Activated CD8-positive, alpha-beta T cell treated with anti-CD3 and anti-CD28 coated beads, Interleukin-2, amount 10 ng/mL, durations not matched to agents 7 days and 5 days (primary cell): Measurements from ENCODE around the gene DYSF. TPM values are rescaled to one million over a fixed set of nuclear protein-coding genes. Genes with fewer than 3 reads are reported as not detected.

Experiments used
- ATAC-seq: fragments of 150-1000 bp; cut with Tn5 transposase; one replicate; pipeline ENCODE4 v1.10.0; 2021; ENCODE audit warnings: moderate library complexity
- CTCF ChIA-PET: fragments of 350-600 bp; sonication (Branson Sonifier 250); formaldehyde crosslinking; loops from one replicate; lab custom pipeline; 2021; ENCODE audit warnings: antibody characterized with exemption; lab: Charles Lee
- POLR2A ChIA-PET: fragments of 350-600 bp; sonication (Branson Sonifier 250); formaldehyde crosslinking; loops from one replicate; lab custom pipeline; 2021; ENCODE audit warnings: antibody characterized with exemption; lab: Charles Lee
- DNase-seq: peaks from one replicate; pipeline ENCODE4 v3.0.0-alpha.2; 2020
- H3K27ac Mint-ChIP-seq: one replicate; pipeline ENCODE4 v1.8.0; 2021; ENCODE audit warnings: mild to moderate bottlenecking, mixed read lengths
- H3K27me3 Mint-ChIP-seq: one replicate; pipeline ENCODE4 v1.8.0; 2021; ENCODE audit warnings: low read depth, mixed read lengths
- H3K36me3 Mint-ChIP-seq: one replicate; pipeline ENCODE4 v1.8.0; 2021; ENCODE audit warnings: low read depth, mixed read lengths
- H3K4me1 Mint-ChIP-seq: one replicate; pipeline ENCODE4 v1.8.0; 2021; ENCODE audit warnings: low read depth, mixed read lengths
- H3K4me3 Mint-ChIP-seq: one replicate; pipeline ENCODE4 v1.8.0; 2021; ENCODE audit warnings: mild to moderate bottlenecking, mixed read lengths
- H3K9me3 Mint-ChIP-seq: one replicate; pipeline ENCODE4 v1.8.0; 2022; ENCODE audit warnings: mixed read lengths; ENCODE audit not compliant: insufficient read depth
- total RNA-seq, 2 experiments: library from RNA; stranded (reverse); gene quantifications; one replicate each; pipeline ENCODE4 v1.2.3, GENCODE V29; 2021

Gene DYSF
- total RNA-seq, 2 experiments from 2014 or later: 3.4 to 4.7 TPM

DNA sequence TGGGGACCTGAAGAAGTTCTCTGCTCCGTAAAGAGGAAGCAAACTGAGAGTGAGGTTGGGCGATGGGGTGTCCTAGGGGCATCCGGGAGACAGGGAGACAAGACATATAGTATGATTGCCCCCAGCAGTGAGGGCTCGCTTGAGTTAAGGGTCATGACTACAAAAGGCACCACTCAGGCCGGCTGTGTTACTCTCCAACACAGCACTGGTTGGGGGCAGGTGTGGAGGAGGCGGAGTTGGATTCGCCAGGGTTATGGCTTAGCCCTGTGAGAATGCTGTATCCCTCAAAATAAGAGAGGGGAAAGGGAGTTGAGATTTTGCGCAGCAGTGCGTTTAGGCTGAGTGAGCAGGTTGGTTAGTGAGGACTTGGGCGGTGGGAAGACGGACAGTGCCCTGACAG lies 12.0 kb downstream of the DYSF start:
- H3K9me3 Mint-ChIP-seq: no peaks in the 10 kb centered on the region
- ATAC-seq: no peak
- DNase-seq: no peak
- H3K4me3 Mint-ChIP-seq: no peak overlapping the region
- no peak overlapping the region for H3K27ac Mint-ChIP-seq
- H3K27me3 Mint-ChIP-seq: peaks cover 36% of the 10 kb centered on the region
- CTCF ChIA-PET: no interaction called here
- POLR2A ChIA-PET: no interaction called here
- H3K4me1 Mint-ChIP-seq: peaks cover 4% of the 10 kb centered on the region
- no peaks in the 10 kb centered on the region for H3K36me3 Mint-ChIP-seq

DNA sequence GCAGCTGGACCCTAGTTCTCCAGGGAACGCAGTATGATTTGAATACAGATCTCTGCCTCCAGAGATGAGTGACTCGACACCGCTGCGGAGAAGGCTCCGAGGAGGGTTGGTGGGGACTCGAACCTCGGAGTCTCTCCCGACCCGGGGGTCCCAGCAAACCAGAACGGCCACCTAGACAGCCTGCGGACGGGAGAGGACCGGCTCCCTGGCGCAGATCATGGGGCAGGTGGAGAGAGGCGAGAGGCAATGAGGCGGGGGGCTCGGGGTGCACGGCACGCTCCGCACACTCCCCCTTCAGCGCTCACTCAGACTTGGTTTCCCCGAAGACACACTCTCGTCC lies 12.6 kb downstream of the DYSF start:
- H3K9me3 Mint-ChIP-seq: no peaks in the 10 kb centered on the region
- ATAC-seq: no peak
- no peak for DNase-seq
- ChIA-PET POLR2A (no interaction called here), CTCF (interaction anchor here (1.1 kb wide), 1 partner anchor 45 kb away, joined by 6 read pairs; no protein-coding TSS in a partner anchor)
- peaks cover 36% of the 10 kb centered on the region for H3K27me3 Mint-ChIP-seq
- no peak overlapping the region for H3K4me3 Mint-ChIP-seq
- no peak overlapping the region for H3K27ac Mint-ChIP-seq
- peaks cover 4% of the 10 kb centered on the region for H3K4me1 Mint-ChIP-seq
- H3K36me3 Mint-ChIP-seq: no peaks in the 10 kb centered on the region

DNA sequence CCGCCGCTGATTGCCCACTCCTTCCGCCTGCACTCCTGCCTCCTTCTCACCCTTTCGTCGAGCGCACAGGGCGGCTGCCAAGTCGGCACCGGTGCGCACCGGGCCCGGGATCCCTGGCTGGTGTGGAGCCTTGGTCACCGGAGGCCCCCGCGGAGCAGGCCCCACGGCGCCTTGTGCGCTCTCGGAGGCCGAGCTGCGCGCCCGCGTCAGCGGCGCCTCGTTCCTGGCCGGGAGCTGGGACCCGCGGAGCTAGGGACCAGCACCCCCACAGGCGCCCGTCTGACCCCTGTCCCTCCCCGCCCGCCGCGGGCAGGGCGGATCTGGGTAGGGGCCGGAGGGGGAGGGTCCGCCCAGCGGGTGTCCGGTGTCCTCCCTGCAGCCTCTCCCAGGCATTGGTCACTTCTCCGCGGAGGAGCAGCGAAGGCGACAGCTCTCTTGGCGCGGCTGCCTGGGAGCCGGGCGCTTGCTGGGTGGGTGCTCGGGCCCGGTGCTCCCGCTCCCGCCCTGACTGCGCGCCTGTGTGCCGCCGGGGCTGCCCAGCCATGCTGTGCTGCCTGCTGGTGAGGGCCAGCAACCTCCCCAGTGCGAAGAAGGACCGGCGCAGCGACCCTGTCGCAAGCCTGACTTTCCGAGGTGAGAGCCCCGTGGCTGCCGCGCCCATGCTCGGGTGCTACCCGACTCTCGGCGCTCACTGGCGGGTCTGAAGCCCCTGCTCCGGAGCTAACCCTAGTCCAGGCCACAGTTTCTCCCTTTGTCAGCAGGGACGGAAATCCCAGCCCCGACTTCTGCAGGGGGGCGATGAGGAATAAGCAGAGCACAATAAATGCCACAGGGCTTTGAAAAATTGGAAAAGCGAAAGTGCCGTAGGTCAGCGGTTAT lies 13.2 kb downstream of the DYSF start:
- DNase-seq: no peak
- Mint-ChIP-seq H3K9me3 (no peaks in the 10 kb centered on the region), H3K36me3 (no peaks in the 10 kb centered on the region), H3K27ac (no peak overlapping the region), H3K27me3 (peaks cover 33% of the 10 kb centered on the region), H3K4me1 (peaks cover 4% of the 10 kb centered on the region), H3K4me3 (peak overlapping the region; percentile 78)
- CTCF ChIA-PET: interaction anchor here (1.1 to 1.8 kb wide), 5 partner anchors 10 to 167 kb away, joined by 4 to 6 read pairs (median 5); no protein-coding TSS in a partner anchor
- POLR2A ChIA-PET: no interaction called here
- ATAC-seq: peak; percentile 71

DNA sequence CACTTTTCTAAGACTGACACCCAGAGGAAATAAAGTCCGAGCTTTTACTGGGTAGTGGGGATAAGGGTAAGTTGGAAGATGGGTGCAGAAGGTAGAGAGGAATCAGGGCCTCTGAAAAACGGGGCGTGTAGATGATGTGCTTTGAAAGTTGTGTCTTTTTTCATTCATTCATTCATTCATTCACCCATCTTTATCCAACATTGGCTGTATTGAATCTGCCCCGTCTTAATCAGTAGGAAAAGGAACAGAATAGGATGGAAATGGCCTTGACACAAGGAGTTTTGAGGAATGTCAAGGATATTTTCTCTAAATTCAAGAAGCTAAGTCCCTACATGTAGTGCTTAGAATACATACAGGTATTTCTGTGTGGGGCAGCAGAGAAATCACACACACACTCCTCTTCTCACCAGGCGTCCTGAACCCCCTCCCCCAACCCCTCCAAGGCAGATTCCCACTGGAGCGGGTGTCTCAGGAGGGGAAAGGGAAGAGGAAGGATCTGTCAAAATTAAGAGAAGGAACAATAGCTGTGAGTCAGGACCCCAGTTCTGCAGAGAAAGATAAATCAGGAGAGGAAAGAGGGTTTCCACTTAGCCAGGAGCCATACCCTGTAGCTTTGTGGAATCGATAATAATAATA lies 13.9 kb downstream of the DYSF start:
- peaks cover 36% of the 10 kb centered on the region for H3K27me3 Mint-ChIP-seq
- H3K9me3 Mint-ChIP-seq: no peaks in the 10 kb centered on the region
- peak overlapping the region; percentile 78 for H3K4me3 Mint-ChIP-seq
- ChIA-PET POLR2A (no interaction called here), CTCF (interaction anchor here (0.7 to 1.8 kb wide), 6 partner anchors 9 to 168 kb away, joined by 3 to 6 read pairs (median 4); partner anchors contain the start of gene ZNF638)
- DNase-seq: no peak
- no peak overlapping the region for H3K27ac Mint-ChIP-seq
- peaks cover 4% of the 10 kb centered on the region for H3K4me1 Mint-ChIP-seq
- ATAC-seq: peak; percentile 43
- H3K36me3 Mint-ChIP-seq: no peaks in the 10 kb centered on the region

DNA sequence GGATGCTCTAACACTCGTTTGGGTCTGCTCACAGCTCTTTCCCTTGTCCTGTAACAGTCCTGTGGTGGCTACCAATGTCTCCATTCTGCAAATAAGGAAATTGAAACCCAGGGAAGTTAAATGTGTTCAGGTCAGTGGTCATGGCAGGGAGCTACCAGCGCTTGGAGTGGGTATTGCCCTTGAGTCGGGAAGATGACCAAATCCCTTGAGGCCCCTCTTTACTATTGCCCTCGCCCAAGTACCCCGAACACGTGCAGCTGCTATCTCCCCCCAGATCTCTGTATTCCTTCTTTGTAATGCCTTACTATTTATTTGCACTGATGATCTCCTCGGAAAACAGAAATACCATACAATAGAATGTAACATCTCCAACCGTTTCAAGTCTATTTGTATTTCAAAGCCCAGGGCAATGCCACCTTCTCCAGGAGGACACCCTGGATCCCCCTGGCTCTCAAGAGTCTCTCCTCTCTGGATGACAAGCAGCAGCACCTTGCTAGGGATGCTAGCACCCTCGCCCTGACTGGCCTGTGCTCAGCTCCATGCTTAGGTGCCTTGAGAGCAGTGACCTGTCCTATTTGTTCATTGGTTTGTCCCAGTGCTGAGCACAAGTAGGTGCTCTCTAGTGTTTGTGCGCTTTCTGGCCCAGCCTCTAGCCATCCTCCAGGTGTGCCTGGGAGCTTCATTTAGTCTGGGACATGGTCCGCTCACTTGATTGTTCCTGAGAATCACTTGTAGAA lies 15.1 kb downstream of the DYSF start:
- Mint-ChIP-seq H3K4me3 (no peak overlapping the region), H3K9me3 (no peaks in the 10 kb centered on the region), H3K27me3 (peaks cover 36% of the 10 kb centered on the region), H3K27ac (no peak overlapping the region), H3K36me3 (no peaks in the 10 kb centered on the region), H3K4me1 (peaks cover 4% of the 10 kb centered on the region)
- CTCF ChIA-PET: interaction anchor here (1.0 to 1.8 kb wide), 3 partner anchors 13 to 137 kb away, joined by 3 to 6 read pairs (median 4); partner anchors contain the start of gene ZNF638
- POLR2A ChIA-PET: no interaction called here
- ATAC-seq (no peak), DNase-seq (no peak)

DNA sequence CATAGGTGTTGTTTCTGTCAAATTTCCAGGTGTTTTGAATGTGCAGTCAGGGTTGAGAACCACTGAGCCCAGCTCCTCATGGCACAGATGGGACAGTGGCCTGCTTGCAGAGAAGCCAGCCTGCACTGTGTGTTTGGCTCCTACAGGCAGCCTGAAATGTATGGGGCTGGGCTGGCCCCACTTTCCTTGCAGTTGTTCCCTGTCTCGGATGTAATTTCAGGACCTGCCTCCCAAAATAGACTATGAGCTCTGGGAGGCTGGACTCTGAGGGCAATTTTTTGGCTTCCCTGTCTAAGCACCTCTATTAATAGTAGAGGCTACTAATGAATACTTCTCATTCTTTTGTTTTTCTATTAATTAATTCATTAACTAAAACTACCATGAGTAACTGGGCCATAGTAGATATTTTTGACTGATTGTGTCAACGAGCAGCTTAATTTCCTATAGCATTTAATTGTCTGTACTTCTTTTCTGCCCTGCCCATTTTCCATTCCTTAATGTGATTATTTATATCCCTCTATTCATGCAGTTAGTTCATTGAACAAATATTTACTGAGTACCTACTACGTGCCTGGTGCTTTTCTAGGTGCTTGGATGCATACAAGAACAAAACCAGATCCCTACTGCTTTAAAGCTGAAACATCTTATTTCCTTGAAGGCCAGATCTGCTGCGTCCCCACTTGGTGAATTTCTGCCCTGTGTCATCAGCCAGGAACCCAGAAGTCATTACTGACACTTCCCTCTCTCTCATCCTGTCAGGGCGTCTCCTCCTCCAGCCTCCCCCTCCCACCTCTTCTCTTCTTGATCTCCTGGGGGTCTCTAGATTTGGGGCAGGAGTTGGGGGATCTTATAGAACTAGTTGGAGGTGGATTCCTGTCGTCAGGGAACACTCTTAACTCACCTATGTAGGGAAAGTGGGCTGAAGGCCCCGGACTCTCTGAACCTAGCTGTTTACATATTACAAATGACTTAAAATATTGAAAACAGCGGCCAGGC lies 16.3 kb downstream of the DYSF start:
- no peak overlapping the region for H3K27ac Mint-ChIP-seq
- H3K36me3 Mint-ChIP-seq: no peaks in the 10 kb centered on the region
- no peak for ATAC-seq
- ChIA-PET CTCF (interaction anchor here (0.8 to 1.1 kb wide), 3 partner anchors 9 to 170 kb away, joined by 3 to 4 read pairs (median 4); no protein-coding TSS in a partner anchor), POLR2A (no interaction called here)
- peaks cover 36% of the 10 kb centered on the region for H3K27me3 Mint-ChIP-seq
- no peak overlapping the region for H3K4me3 Mint-ChIP-seq
- H3K9me3 Mint-ChIP-seq: no peaks in the 10 kb centered on the region
- DNase-seq: no peak
- H3K4me1 Mint-ChIP-seq: peaks cover 4% of the 10 kb centered on the region

DNA sequence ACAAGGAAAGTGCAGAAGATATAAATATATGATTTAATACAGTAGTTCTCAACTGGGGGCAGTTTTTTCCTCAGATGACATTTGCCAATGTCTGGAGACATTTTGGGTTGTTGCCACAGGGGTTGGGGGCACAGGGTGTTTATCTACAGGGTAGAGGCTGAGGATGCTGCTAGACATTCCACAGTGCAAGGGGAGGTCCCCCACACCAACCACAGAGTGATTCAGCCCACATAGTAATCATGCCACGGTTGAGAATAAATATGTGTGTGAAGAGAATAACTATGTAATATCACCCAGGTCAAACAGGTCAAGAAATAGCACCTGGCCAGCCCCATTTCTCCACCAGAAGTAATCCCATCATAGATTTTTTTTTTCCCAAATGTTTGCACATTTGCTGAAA lies 17.9 kb downstream of the DYSF start:
- CTCF ChIA-PET: no interaction called here
- H3K9me3 Mint-ChIP-seq: no peaks in the 10 kb centered on the region
- H3K36me3 Mint-ChIP-seq: no peaks in the 10 kb centered on the region
- no peak overlapping the region for H3K27ac Mint-ChIP-seq
- no peak overlapping the region for H3K4me3 Mint-ChIP-seq
- DNase-seq: no peak
- H3K27me3 Mint-ChIP-seq: peaks cover 36% of the 10 kb centered on the region
- no peak for ATAC-seq
- peaks cover 4% of the 10 kb centered on the region for H3K4me1 Mint-ChIP-seq
- POLR2A ChIA-PET: no interaction called here

DNA sequence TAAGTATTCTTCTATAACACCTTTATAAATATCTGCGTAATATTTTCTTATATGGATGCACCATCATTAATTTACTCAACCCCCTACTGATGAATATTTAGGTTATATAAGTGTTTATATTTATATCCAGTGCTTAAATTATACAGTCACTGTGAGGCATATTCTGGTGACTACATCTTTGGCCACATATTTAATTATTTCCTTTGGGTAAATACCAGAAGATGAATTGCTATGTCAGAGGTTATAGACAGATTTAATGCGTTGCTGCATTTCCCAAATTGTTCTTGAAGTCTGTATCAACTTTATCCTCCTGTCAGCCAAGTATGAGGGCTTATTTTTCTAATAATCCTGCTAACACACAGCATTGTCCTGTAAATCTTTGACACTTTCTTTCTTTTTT lies 18.7 kb downstream of the DYSF start:
- H3K27ac Mint-ChIP-seq: no peak overlapping the region
- ATAC-seq: no peak
- no peaks in the 10 kb centered on the region for H3K36me3 Mint-ChIP-seq
- DNase-seq: no peak
- H3K9me3 Mint-ChIP-seq: no peaks in the 10 kb centered on the region
- H3K4me1 Mint-ChIP-seq: peaks cover 3% of the 10 kb centered on the region
- ChIA-PET CTCF (no interaction called here), POLR2A (no interaction called here)
- peaks cover 33% of the 10 kb centered on the region for H3K27me3 Mint-ChIP-seq
- H3K4me3 Mint-ChIP-seq: no peak overlapping the region

DNA sequence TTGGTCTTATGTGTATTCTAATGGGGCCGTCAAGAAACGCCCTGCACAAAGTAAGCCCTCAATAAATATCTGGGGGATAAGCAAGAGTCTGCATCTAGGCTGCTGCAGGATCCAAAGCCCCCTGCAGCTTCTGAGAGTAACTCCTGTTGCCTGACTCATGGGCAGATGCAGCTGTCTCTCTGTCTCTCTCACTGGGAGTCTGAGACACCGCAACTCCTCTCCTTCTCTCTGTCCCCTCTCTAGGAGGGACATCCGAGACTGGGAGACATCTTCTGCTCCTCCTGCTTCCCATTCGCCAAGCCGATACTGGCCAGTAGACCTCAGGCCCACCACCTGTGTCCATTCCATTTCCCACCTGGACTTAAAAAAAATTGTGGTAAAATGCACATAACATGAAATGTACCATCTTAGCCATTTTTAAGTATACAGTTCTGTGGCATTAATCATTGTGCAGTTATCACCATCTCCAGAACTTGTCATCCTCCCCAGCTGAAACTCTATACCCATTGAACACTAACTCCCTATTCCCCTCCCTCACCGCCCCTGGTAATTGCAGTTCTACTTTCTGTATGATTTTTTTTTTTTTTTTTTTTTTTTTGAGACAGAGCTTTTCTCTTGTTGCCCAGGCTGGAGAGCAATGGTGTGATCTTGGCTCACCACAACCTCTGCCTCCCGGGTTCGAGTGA lies 20.1 kb downstream of the DYSF start:
- Mint-ChIP-seq H3K27me3 (peaks cover 23% of the 10 kb centered on the region), H3K4me3 (no peak overlapping the region), H3K36me3 (no peaks in the 10 kb centered on the region), H3K9me3 (no peaks in the 10 kb centered on the region), H3K27ac (no peak overlapping the region), H3K4me1 (no peaks in the 10 kb centered on the region)
- DNase-seq: no peak
- ATAC-seq: no peak
- ChIA-PET POLR2A (no interaction called here), CTCF (no interaction called here)

DNA sequence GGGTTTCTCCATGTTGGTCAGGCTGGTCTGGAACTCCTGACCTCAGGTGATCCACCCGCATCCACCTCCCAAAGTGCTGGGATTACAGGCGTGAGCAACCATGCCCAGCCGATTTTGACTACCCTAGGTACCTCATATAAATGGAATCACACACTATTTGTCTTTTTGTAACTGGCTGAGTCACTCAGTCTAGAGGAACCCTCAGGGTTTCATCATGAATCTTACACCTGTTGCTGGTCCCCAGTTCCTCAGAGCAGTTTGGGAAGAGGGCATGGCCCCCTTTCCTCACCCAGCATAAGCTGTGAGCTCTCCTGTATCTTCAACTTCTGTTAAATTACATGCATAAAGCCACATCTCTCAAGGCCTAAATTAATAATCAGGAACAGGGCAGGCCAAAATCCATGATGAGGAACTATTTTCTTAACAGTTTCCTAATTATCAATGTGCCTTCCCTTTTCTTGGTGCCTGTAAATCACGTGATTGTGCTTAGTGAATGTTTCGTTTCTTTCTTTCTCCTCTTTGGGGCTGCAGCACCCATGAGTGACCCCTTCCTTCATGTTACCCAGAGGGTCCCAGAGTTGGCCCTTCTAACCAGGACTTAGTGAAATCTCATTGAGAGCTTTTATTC lies 20.9 kb downstream of the DYSF start:
- peaks cover 17% of the 10 kb centered on the region for H3K27me3 Mint-ChIP-seq
- ATAC-seq (no peak), DNase-seq (no peak)
- no peak overlapping the region for H3K27ac Mint-ChIP-seq
- no peaks in the 10 kb centered on the region for H3K4me1 Mint-ChIP-seq
- H3K4me3 Mint-ChIP-seq: no peak overlapping the region
- POLR2A ChIA-PET: no interaction called here
- H3K36me3 Mint-ChIP-seq: no peaks in the 10 kb centered on the region
- no peaks in the 10 kb centered on the region for H3K9me3 Mint-ChIP-seq
- CTCF ChIA-PET: no interaction called here
